NCI-H524 treated with DMSO at 0.1 percent for 48 hours (cell line): ENCODE results near the gene SLC7A5.
"Not testable (repeated sequence)": the region's sequence is repeated elsewhere in the genome, so short reads cannot be mapped to it uniquely, and the experiment has no call there.

Source experiments
- DNase-seq: peaks from one replicate; lab custom pipeline; 2025; lab: John Stamatoyannopoulos, UW

SLC7A5 gene

DNA sequence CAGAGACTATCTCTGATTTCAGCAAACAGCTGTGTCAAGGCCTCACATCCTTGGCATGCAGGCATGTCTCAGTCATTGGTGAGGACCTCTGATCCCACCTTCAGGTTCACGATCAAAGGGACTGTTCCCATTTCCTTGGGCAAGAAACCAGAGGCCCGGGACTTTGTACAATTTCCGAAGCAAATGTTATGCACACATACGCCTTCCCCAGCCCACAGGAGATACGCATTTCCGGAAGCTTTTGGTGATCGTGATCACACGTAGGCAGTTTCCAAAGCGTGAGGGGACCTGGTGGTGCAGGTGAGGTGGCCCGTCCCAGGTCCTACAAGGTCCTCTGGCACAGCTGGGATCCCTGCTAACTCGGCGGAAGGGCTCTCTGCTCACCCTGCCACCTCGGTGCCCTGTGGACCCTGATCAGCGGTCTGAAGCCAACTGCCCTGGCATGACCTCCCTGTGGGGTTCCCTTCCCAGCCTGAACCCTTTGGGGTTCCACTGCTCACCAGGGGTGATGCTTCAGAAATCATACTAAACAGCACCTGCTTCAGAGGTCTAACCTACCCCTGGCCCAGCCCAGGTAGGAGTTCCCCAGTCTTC, 74.7 kb downstream of the SLC7A5 start:
- no peak for DNase-seq

DNA sequence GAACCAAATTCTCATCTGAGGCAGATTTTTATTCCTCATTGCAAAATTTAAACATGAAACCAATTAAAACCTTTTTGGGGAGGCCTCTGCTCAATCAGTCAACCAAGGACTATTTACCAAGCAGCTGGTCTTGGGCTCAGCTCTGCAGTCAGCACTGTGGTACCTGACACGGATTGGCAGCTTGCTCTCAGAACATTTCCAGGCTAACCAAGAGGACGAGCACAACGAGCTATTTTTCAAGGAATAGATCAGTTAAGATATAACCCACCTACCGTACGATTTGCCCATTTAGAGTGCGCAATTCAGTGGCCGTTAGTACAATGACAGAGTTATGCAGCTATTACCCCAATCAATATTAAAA, 77.1 kb downstream of the SLC7A5 start:
- no peak for DNase-seq

DNA sequence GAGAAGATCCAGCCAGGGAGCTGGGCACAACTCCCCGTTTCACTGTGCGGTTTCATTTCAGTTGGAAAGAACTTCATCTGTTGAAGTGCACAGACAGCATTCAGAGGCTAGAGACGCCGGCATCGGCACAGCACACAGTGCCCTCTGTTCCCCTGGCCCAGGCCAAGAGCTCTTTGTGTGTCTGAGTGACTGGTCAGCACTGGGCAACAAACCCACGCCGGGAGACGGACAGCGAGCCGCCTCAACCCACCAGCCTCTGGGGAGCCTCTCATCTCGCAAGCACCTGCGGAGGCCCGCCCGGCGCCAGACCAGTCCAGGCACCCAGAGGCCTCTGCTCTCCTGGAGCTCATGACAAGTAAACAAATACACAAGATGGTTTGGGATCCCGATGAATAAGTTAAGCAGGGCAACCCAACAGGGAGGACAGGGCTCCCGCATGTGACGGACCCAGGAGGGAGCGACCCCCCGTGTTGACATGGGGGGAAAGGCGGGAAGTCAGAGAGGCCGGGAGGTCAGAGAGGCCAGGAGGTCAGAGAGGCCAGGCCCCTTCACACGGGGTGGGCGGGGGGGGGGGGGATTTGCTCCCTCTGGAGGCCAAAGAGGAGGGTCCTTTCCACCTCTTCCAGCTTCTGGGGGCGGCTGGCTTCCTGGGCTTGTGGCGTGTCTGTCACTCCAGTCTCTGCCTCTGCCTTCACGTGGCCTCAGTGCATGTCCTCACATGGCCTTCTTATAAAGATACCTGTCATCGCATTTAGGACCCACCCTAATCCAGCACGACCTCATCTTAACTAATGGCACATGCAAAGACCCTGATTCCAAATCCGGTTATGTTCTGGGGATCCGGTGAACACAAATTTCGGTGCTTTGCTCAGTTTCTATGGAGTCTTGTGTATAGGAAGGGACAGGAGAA, 77.8 kb downstream of the SLC7A5 start:
- DNase-seq = no peak

DNA sequence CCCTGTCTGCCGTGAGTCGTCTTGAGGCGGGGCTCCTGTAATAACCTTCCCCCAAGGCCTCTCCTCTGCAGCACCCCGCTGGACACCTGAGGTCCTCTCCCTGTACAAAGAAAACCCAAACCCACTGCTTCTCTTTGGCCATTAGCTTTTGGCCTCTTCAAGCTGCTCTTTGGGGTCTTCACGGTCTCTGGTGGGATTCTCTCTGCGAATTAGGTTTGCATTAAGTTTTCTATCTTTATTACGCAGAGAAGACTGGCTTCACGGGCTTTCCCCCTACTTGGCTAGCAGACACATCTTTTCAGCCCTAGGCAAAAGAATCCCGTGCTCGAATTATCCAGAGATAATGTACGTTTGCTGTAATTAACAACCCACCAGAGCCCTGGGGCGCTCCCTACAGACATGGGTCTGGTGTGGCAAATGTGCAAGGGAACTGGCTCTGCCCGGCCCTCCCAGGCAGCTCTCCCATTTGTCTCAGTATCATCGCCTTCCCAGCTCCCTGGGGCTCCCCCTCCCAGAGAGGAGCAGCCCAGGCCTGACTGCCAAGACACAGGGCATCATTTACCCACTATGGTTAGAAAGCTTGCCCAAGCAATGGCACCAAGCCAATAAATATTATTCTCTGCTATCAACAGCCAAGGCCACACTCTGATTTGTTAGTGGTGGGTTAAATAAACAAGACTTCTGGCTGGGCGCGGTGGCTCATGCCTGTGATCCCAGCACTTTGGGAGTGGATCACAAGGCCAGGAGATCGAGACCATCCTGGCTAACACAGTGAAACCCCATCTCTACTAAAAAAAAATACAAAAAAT, 78.8 kb downstream of the SLC7A5 start:
- no peak for DNase-seq

DNA sequence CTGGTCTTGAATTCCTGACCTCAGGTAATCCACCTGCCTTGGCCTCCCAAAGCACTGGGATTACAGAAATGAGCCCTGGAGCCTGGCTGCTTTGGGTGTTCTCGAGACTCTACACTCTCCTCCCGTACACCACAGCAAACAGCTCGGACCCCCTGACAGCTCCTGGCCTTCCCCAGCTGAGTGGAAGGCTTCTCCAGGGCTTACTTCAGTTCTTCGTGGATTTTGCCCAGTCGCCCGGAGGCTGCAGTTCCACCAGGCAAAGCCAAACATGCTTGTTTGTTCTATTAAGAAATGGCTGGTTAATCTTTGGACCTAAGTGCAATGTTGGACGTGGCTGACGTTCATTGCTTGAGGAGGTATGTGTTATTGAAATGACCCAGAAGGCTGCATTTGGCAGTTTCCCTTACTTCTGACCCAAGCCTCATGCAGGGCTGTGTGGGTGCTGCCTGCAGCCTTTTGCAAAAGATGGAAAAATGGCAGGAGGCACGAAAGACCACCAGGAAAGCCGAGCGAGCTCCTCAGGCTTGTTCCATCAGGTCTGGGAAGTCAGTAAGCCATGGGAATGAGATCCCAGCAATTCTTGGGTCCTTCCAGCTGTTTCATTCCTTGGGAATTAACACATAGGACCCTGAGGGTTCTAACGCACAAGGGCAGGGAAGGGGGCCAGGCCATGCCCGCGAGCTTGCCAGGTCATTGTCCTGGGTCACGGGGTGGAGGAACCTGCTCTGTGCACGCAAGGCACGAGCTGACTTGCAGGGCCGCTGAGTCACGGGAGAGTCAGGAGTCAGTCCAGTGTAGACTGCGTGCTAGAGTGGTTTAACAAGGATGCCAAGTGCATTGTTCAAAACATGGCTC, 79.6 kb downstream of the SLC7A5 start:
- no peak for DNase-seq

DNA sequence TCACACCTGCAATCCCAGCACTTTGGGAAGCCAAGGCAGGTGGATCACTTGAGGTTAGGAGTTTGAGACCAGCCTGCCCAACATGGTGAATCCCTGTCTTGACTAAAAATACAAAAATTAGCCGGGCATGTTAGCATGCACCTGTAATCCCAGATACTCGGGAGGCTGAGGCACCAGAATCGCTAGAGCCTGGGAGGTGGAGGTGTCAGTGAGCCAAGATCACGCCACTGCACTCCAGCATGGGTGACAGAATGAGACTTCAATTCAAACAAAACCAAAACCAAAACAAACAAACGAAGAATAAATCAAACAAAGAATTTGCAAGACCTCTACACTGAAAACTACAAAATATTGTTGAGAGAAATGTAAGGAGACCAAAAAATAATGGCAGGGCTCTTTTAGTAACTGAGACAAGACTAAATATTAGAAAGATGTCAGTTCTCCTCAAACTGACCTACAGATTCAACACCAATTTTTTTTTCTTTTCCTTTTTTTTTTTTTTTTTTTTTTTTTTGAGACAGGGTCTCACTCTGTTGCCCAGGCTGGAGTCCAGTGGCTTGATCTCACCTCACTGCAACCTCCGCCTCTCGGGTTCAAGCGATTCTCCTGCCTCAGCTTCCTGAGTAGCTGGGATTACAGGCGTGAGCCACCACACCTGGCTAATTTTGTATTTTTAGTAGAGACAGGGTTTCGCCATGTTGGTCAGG, 80.4 kb downstream of the SLC7A5 start:
- DNase-seq = not testable (repeated sequence)

DNA sequence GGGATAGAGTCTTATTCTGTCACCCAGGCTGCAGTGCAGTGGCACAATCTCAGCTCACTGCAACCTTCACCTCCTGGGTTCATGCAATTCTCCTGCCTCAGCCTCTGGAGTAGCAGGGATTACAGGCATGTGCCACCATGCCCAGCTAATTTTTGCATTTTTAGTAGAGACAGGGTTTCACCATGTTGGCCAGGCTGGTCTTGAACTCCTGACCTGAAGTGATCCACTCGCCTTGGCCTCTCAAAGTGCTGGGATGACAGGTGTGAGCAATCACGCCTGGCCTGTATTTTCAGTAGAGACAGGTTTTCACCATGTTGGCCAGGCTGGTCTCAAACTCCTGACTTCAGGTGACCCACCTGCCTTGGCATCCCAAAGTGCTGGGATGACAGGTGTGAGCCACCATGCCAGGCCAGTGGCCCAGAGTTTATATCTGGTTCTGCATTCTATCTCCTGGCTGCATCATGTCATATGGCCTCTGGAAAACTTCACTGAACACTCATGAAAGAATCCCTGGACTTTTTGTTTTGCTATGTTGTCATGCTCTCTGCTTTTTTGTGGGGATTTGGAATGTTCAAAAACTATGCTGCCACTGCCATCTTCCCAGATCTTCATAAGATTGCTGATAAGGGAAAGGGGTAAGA, 81.7 kb downstream of the SLC7A5 start:
- not testable (repeated sequence) for DNase-seq

DNA sequence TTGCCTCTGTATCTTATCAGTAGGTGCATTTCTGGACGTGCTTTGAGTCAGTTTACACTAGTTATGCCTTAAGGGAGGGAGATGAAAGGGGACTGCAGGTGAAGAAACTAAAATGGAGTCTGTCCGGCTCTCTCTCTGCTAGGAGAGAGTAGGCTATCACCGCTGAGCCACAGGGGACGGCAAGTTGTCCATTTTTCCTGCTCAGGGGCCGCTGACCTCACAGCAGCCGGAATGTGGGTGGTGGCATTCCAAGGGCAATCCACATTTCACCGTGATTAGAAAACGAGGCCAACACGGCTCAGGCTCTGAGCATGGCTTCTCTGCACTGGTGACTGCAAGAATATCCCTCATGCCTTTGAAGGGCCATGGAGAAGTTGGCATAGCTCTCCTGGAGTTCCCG, 84.5 kb downstream of the SLC7A5 start:
- DNase-seq = no peak

DNA sequence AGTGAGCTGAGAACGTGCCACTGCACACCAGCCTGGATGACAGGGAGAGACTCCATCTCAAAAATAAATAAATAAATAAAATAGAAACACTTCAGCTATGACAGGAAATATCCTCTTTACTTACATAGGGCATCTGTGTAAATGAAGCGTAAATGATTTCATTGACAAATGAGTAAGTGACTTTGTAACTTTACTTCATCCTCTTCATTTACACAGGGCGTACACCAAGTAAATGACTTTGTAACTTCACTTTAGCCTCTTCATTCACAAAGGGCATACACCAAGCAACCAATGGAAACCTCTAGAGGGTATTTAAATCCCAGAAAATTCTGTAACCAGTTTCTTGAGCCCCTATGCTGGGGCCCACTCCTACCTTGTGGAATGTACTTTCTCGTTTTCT, 87.3 kb downstream of the SLC7A5 start:
- no peak for DNase-seq

DNA sequence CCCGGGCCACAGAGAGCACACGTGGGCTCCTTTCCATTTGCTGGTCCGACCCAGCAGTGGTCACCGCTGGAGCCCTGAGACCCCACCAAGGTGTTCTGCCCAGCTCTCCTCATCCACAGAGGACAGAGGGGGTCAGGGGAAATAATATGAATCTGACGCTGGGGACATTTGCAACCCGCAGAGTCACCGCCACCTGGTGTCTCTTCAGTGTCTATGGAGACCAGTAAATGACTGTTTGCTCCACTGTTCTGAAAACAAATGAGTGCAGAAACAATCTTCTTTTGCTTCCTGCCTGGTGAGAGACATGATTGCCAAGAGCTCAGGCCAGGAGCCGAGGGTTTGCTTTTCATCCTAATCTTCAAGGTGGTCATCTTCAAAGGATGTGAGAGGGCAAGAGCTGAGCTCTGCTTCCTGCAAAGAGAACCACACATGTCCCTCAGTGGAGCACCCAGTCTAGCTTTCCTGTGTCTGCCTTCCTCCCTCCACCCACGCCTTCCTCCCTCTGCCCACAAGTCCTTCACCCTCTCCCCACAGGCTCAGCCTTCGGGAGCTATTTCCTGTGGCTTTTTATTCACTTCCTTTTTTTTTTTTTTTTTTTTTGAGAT, 88.8 kb downstream of the SLC7A5 start:
- DNase-seq = no peak
